NT2/D1 (cell line): Measurements from ENCODE around the gene FZR1.

Experiments
- SUZ12 ChIP-seq: IDR thresholded peaks from 2 replicates; pipeline ENCODE4 v1.6.1; 2011; ENCODE audit not compliant: insufficient read length, insufficient read depth; ENCODE audit errors: extremely low read depth
- YY1 ChIP-seq: IDR thresholded peaks from 2 replicates; pipeline ENCODE4 v1.6.1; 2011; ENCODE audit not compliant: insufficient read length, insufficient read depth
- ZNF274 ChIP-seq: IDR thresholded peaks from 2 replicates; pipeline ENCODE4 v1.6.1; 2011; ENCODE audit warnings: mild to moderate bottlenecking, low read depth, low read length

DNA sequence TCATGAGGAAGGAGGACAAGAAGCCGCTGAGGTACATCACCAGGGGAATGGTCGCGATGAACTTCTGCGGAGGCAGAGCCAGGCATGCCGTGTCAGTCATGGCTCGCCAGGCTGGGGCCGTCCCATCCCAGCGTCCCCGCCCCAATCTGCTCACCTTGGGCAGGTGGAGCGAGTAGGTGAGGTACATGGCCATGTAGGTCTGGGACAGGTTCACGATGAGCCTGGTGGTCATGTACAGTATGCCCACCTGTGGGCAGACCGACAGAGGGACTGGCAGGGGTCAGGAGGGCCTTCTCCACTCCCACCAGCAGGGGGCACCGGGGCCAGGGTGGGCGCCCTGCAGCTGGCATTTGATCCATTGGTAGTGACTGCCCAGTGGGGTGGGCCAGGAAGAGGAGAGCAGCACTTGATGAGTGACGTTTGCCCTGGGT is 41.2 kb downstream of the FZR1 start:
- TF ChIP-seq YY1 (no peak), ZNF274 (no peak), SUZ12 (no peak)
